Esophagus squamous epithelium (tissue), 4 donors: ENCODE results near the gene SHCBP1.

Experiments
- CTCF ChIP-seq, 6 experiments: fragments of 450-650 bp in 4 of 6; fragments of 200-600 bp in 2 of 6; sonication (generic) in 2 of 6; IDR thresholded peaks; one replicate each; pipeline ENCODE4 v1.5.1; 2016 to 2019; ENCODE audit warnings: antibody characterized with exemption in 6 of 6, mild to moderate bottlenecking in 4 of 6, moderate library complexity in 4 of 6
- POLR2A ChIP-seq, 4 donors: fragments of 450-650 bp; IDR thresholded peaks; one replicate each; pipeline ENCODE4 v1.6.1; 2017; ENCODE audit warnings: antibody characterized with exemption in 4 of 4, mild to moderate bottlenecking in 4 of 4, moderate library complexity in 3 of 4

- TF ChIP-seq CTCF (IDR thresholded peaks at IDR 0.05) = no peak
- TF ChIP-seq POLR2A (IDR thresholded peaks at IDR 0.05) = no peak
Observed at GRCh38 chr16:46562979-46563378, 58.2 kb downstream of the SHCBP1 start.
